Fibroblast of skin of left biceps (primary cell): ENCODE results near the gene ATG5.
"Not testable (repeated sequence)": the region's sequence is repeated elsewhere in the genome, so short reads cannot be mapped to it uniquely, and the experiment has no call there.

Experiments used
- DNase-seq, 2 experiments: peaks; one replicate each; pipeline ENCODE4 v3.0.0-alpha.2; 2013; ENCODE audit warnings: low read depth in 2 of 2

Gene ATG5

DNA sequence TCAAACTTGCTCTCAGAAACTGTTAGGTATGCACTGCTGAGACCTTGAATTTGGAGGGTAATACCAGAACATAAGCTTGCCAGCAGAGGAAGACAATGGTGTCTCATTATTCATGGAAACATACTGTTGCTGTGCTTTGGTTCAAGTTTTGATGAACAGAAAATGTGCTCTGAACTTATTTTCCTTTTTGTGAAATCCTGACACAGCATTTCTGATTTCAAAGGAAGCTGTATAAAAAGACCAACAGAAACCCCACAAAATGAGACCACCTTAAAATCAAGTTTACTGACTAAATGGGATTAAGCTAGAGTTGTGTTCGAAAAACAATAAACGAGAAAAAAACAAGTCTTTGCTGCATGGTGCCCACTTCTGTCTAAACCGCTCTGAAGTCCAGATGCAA, 169.1 kb downstream of the ATG5 start:
- no peak for DNase-seq

GRCh38 chr6:106155219-106155830, 170.2 kb downstream of the ATG5 start:
- no peak for DNase-seq

DNA sequence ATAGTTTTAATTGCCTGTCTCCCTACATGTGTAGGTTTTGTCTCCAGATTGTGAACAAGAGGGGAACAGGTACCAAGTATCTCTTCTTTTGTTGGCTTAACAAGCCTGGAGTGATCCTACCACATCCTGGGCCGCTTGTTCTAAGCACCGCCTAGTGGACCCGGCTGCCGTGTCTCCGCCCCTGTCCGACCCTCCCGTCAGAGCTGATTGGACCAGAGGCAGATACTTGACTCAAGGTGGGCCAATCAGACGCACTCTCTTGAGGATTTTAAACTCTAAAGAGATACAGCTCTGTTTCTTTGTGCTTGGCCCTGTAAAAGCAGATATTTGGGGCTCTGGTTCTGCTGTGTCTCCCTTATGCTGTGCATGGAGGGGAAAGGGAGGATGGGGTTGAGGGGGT, 171.2 kb downstream of the ATG5 start:
- no peak for DNase-seq

GRCh38 chr6:106152952-106153351, 172.6 kb downstream of the ATG5 start:
- no peak for DNase-seq

DNA sequence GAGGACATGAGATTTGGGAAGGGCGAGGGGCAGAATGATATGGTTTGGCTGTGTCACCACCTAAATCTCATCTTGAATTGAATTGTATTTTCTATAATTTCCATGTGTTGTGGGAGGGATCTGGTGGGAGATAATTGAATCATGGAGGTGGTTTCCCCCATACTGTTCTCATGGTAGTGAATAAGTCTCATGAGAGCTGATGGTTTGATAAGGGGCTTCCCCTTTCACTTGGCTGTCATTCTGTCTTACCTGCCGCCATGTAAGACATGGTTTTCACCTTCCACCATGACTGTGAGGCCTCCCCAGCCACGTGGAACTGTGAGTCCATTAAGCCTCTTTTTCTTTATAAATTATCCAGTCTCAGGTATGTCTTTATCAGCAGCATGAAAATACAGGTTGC, 173.1 kb downstream of the ATG5 start:
- DNase-seq, result not testable (repeated sequence)

DNA sequence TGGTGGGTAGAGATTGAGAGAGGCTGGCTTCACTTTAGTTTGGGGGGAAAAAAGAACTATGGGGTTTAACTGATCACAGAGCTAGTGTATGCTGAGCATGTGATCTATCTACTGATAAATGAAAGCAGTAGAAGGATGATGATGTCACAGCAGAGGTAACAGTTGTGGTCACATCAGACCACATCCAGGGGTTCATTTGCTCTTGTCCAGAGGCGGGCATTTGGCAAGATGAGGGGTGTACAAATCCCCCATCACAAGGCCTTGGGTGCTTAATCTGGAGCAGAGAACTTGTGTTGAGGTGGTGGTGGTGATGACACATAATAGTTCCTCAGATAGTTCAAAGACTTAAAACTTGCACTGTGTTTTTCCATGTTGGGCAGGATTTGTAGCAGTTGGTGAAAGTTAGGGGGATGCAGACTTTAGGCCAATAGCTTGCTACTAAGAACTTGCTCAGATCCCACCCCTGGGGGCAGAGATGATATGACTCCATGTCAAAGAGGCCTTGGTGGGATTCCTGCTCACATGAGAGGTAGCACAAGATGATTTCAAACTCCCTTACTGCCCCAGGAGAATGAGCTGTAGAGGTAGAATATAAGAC, 176.0 kb downstream of the ATG5 start:
- DNase-seq, result no peak

- no peak for DNase-seq
Observed at GRCh38 chr6:106147476-106147875, 178.1 kb downstream of the ATG5 start.

- no peak for DNase-seq
Observed at GRCh38 chr6:106146852-106147351, 178.7 kb downstream of the ATG5 start.

DNA sequence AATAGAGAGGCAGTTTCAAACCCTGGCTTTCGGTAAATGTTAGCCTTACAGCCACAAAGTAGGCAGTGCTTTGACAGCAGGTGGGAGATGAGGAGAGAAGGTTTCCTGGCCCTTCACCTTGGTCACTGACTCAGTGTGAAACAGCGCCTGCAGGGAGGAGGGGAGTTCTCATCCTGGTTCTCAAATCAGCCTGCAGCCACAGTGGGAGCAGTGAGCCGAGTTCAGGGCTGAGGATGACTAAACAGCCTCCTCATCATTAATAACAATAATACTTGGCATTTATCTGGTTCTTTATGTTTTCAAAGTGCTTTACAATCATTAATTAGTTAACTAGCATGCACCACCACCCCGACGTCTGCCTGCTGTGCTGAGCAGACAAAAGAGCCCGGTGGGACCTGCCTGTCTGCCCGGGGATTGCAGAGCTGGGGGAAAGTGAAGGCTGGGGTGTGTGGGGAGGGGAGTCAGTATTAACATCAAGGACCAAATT, 179.8 kb downstream of the ATG5 start:
- no peak for DNase-seq

DNA sequence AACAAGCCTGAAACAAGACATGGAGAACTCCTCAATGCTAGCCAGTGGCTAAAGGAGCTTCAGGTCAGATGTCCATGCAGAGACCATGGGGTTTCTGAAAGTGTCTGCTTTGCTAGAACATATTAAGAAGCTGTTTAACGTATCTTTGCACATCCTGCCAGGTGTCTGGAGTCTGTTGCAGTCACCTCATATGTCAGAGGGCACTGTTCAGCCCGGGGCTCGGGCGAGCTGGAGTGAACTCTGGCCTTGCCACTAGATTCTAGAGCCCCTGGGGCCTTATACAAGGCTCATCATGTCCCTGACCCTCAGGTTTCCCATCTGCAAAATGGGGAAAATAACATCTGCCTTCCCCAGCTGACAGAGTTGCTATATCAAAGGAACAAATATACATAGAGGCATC, 180.4 kb downstream of the ATG5 start:
- no peak for DNase-seq

DNA sequence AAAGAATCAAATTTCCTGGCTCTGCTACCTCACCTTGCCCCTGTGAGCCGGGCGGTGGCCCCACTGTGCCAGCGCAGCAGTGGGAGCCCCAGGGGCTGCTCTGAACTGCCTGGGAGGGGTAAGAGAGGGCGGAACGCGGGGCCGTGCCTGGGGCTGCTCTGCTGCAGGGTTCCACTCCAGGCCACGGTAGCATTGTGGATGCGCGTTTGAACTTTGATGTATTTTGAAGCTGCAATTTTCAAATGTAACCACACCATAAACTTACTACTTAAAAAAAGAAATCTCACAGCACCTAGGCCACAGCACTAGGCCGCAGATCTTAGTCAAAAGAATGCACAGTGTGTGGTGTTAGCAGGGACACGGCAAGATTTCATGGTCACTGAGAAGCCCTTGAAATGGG, 181.9 kb downstream of the ATG5 start:
- DNase-seq, result no peak

DNA sequence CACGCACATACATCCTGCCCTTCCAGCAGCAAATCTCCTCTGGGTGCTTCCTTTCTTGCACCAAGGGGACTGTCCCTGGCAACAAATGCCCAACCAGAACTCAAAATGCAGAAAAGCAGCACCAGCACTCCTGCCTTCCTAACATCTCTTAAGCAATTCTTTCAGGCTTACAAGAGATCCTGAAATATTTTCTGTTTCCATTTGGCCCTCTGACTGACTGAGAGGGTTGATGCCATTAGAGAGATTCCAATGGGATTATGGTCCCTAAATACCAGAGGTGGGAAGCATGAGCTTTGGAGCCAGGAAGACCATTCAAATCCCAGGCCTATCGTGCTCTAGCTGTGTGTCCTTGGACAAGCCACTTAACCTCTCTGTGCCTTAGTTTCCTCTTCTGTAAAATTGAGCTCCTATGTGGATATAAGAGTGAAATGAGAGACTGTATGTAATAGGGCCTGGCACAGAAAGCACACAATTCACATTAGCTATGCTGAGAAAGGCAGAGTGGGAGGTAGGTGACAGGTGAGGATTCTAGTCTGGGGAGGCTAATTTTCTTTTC, 182.6 kb downstream of the ATG5 start:
- DNase-seq, result no peak

GRCh38 chr6:106141441-106142237, 183.9 kb downstream of the ATG5 start:
- no peak for DNase-seq

GRCh38 chr6:106138151-106138550, 187.4 kb downstream of the ATG5 start:
- no peak for DNase-seq

DNA sequence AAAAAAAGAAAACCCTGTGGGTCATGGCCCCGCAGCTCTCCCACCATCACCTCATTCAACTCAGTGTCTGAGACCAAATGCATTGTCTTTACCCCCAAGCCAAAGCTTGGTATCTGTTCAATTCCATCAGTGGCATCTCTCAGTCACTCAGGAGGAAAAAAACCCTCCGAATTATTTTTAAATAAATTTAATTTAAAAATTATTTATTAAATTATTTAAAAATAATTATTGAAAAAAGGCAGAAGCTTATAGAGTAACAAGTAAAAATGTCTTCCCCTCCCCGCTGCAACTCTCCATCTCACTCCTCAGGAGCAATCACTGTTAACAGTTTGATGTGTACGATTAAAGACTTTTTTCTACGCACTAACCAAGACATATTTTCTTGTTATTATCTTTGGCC, 188.7 kb downstream of the ATG5 start:
- DNase-seq, result no peak

DNA sequence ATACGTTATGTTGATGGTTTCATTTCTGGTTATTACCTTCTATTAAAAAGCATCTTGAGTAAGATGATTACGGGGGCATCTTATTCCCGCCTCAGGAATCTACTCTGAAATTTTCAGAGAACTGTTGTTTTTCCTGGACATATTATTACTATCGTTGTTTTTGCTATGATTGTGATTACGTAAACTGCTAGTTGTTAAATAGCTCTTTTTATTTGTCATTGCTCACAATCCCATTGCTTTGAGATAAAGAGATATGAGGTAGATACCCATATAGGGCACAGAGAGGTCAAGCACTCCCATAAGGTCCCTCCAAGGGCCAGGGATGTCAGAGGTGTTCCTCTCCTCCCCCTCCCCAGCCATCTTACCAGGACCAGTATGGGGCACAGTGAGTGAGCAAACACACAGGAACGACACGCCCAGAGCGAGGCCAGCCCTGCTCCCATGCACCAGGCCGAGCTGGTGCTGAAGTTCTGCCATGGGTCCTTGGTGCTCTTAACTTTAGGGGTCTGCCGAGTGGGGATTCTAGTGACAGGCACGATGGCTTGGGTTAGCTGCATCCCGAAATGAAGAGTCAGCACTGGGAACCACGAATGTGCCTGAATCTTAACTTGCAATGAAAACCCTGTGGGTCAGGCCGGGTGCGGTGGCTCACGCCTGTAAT, 189.5 kb downstream of the ATG5 start:
- DNase-seq, result no peak

GRCh38 chr6:106134906-106135634, 190.5 kb downstream of the ATG5 start:
- DNase-seq, result no peak
